ENCODE data around the gene ARHGAP21. TPM values are rescaled to one million over a fixed set of nuclear protein-coding genes. Genes with fewer than 3 reads are reported as not detected.

The ARHGAP21 gene
- total RNA-seq, 1 experiment from 2014 or later = 59.4 TPM

DNA sequence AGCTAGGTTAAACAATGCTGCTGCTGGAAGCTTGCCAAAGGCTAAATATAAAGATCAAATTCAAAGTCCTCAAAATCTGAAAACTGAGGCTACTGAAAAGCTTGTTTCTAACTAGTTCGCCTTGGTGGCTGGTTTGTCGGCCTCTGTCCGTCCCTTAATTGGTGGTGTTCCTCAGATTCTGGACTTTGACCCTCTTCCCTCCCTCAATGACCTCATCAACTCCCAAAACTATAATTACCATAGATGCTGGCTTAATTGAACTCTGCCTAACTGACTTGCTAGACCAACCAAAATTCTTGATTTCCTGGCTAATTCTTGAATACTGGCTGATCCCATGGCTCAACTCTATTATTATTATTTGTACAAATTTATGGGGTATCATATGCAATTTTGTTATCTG lies 15.6 kb downstream of the ARHGAP21 start:
- Histone ChIP-seq H3K27ac (ENCODE audit: insufficient read length, low read depth, low read length) (no peak overlapping the region), H3K23ac (ENCODE audit: insufficient read length, low read depth, low read length) (no peak overlapping the region)
- WGBS (ENCODE audit: extremely low coverage, insufficient read length, low lambda C conversion rate) = no CpG with 5 or more reads among the region's 3 CpGs

More for the DNA sequence above, 15.6 kb downstream of the ARHGAP21 start:
- Histone ChIP-seq H3K4me2 (ENCODE audit: insufficient read depth, insufficient read length, low read length) (no peak overlapping the region), H4K5ac (ENCODE audit: insufficient read length, low read depth, low read length) (no peak overlapping the region), H2BK15ac (ENCODE audit: low read depth, low read length) (no peak overlapping the region), H2BK20ac (ENCODE audit: low read depth, low read length, poor library complexity, severe bottlenecking) (no peak overlapping the region), H2AFZ (ENCODE audit: low read length) (no peak overlapping the region), H3K9me3 (ENCODE audit: control insufficient read depth, low read depth, low read length) (no peaks in the 10 kb centered on the region), H2BK5ac (ENCODE audit: insufficient read length, low read length) (no peak overlapping the region), H4K8ac (replicated peaks; ENCODE audit: insufficient read length, low read depth, low read length) (no peak overlapping the region), H3K27me3 (ENCODE audit: insufficient read depth, low read length) (no peaks in the 10 kb centered on the region; the same call in 1 of the 2 replicates), H3K14ac (ENCODE audit: insufficient read depth, low read length) (no peak overlapping the region), H2BK12ac (ENCODE audit: insufficient read length, low read depth, low read length) (no peak overlapping the region), H3T11ph (ENCODE audit: low read length) (no peak overlapping the region), H2BK120ac (ENCODE audit: low read depth, low read length, poor library complexity, severe bottlenecking) (no peak overlapping the region), H4K91ac (ENCODE audit: insufficient read length, low read depth, low read length) (no peak overlapping the region), H3K4me1 (ENCODE audit: insufficient read depth, low read length) (no peaks in the 10 kb centered on the region; the same call in 1 of the 2 replicates), H3K9ac (ENCODE audit: extremely low read depth, insufficient read length, low read length) (no peak overlapping the region), H3K18ac (ENCODE audit: insufficient read length, low read depth, low read length) (no peak overlapping the region), H4K20me1 (ENCODE audit: control insufficient read depth, insufficient read depth, insufficient read length) (no peaks in the 10 kb centered on the region), H3K79me1 (ENCODE audit: insufficient read depth, low read depth, low read length, poor library complexity, severe bottlenecking) (peaks cover 3% of the 10 kb centered on the region), H3K23me2 (ENCODE audit: insufficient read length, low read depth, low read length, poor library complexity, severe bottlenecking) (no peaks in the 10 kb centered on the region), H3K56ac (ENCODE audit: insufficient read length, low read depth, low read length) (no peak overlapping the region), H3K79me2 (ENCODE audit: insufficient read depth, low read length) (peaks cover 10% of the 10 kb centered on the region; the same call in 1 of the 2 replicates), H2AK5ac (ENCODE audit: insufficient read length, low read length) (no peak overlapping the region), H3K4ac (ENCODE audit: low read depth, low read length) (no peak overlapping the region)
- Mint-ChIP-seq H3K9me3 (no peaks in the 10 kb centered on the region), H3K27me3 (ENCODE audit: low read depth) (no peaks in the 10 kb centered on the region), H3K27ac (no peak overlapping the region), H3K4me3 (no peak overlapping the region), H3K4me1 (peaks cover 4 to 8% of the 10 kb centered on the region in 2 experiments; a peak in 3 of 4 replicates), H3K36me3 (ENCODE audit: insufficient read depth in 1 of 3, low read depth in 3 of 3) (no peaks in the 10 kb centered on the region)
- DNase-seq = no peak
- no peak for TF ChIP-seq CTCF (conservative IDR thresholded peaks at IDR 0.05)

Measured in H9 (cell line).